ENCODE results near the gene CCDC88C. TPM values are rescaled to one million over a fixed set of nuclear protein-coding genes. Genes with fewer than 3 reads are reported as not detected.

CCDC88C gene
- total RNA-seq, 1 experiment from 2014 or later, result 29.8 TPM

- no peak overlapping the region for H3K4me3 ChIP-seq (ENCODE audit: low read depth, low read length)
- no peaks in the 10 kb centered on the region for H3K4me1 ChIP-seq
- H3K27me3 Mint-ChIP-seq (ENCODE audit: insufficient read depth, unreplicated experiment), result no peaks in the 10 kb centered on the region
- H3K36me3 ChIP-seq (ENCODE audit: control insufficient read depth, insufficient read depth, low read length), result no peaks in the 10 kb centered on the region
- intact Hi-C loops (cut with micrococcal nuclease; ENCODE audit: unreplicated experiment), result no loop called here
- H3K9me3 ChIP-seq, result no peaks in the 10 kb centered on the region
- no peak overlapping the region for H3K27ac Mint-ChIP-seq (ENCODE audit: unreplicated experiment)
- H3K9me3 Mint-ChIP-seq (ENCODE audit: unreplicated experiment), result no peaks in the 10 kb centered on the region
- H3K27me3 ChIP-seq (replicated peaks; ENCODE audit: control insufficient read depth, insufficient read depth, low read length), result no peaks in the 10 kb centered on the region
- H3K36me3 Mint-ChIP-seq (ENCODE audit: insufficient read depth, unreplicated experiment), result peaks cover 5% of the 10 kb centered on the region
- no peak overlapping the region for H3K4me3 Mint-ChIP-seq (ENCODE audit: unreplicated experiment)
- BruUV-seq (replicated peaks), result no TSS peak
- ChIA-PET POLR2A (no interaction called here), CTCF (no interaction called here)
- no peak for TF ChIP-seq CTCF (IDR thresholded peaks at IDR 0.05; ENCODE audit: insufficient read depth in 1 of 2, low read depth in 1 of 2, low read length in 1 of 2, severe bottlenecking in 1 of 2, unreplicated experiment in 1 of 2)
- DNase-seq, result no peak
- no peaks in the 10 kb centered on the region for H3K4me1 Mint-ChIP-seq (ENCODE audit: low read depth, unreplicated experiment)
Measured at GRCh38 chr14:91401751-91402150, 15.9 kb downstream of the CCDC88C start.

- Histone ChIP-seq H3K4me3 (ENCODE audit: low read depth, low read length) (no peak overlapping the region), H3K36me3 (ENCODE audit: control insufficient read depth, insufficient read depth, low read length) (no peaks in the 10 kb centered on the region), H3K27me3 (replicated peaks; ENCODE audit: control insufficient read depth, insufficient read depth, low read length) (no peaks in the 10 kb centered on the region), H3K4me1 (no peaks in the 10 kb centered on the region), H3K9me3 (no peaks in the 10 kb centered on the region)
- no peak for DNase-seq
- no peak for TF ChIP-seq CTCF (IDR thresholded peaks at IDR 0.05; ENCODE audit: insufficient read depth in 1 of 2, low read depth in 1 of 2, low read length in 1 of 2, severe bottlenecking in 1 of 2, unreplicated experiment in 1 of 2)
- H3K4me3 Mint-ChIP-seq (ENCODE audit: unreplicated experiment), result no peak overlapping the region
- peaks cover 5% of the 10 kb centered on the region for H3K36me3 Mint-ChIP-seq (ENCODE audit: insufficient read depth, unreplicated experiment)
- no peak overlapping the region for H3K27ac Mint-ChIP-seq (ENCODE audit: unreplicated experiment)
- intact Hi-C loops (cut with micrococcal nuclease; ENCODE audit: unreplicated experiment), result no loop called here
- POLR2A ChIA-PET, result no interaction called here
- no peaks in the 10 kb centered on the region for H3K9me3 Mint-ChIP-seq (ENCODE audit: unreplicated experiment)
- CTCF ChIA-PET, result no interaction called here
- H3K27me3 Mint-ChIP-seq (ENCODE audit: insufficient read depth, unreplicated experiment), result no peaks in the 10 kb centered on the region
- H3K4me1 Mint-ChIP-seq (ENCODE audit: low read depth, unreplicated experiment), result no peaks in the 10 kb centered on the region
- BruUV-seq (replicated peaks), result no TSS peak
Measured at GRCh38 chr14:91400696-91401095, 16.9 kb downstream of the CCDC88C start.

- Histone ChIP-seq H3K9me3 (no peaks in the 10 kb centered on the region), H3K4me1 (no peaks in the 10 kb centered on the region), H3K27me3 (replicated peaks; ENCODE audit: control insufficient read depth, insufficient read depth, low read length) (no peaks in the 10 kb centered on the region), H3K36me3 (ENCODE audit: control insufficient read depth, insufficient read depth, low read length) (no peaks in the 10 kb centered on the region), H3K4me3 (ENCODE audit: low read depth, low read length) (no peak overlapping the region)
- ChIA-PET CTCF (no interaction called here), POLR2A (no interaction called here)
- TF ChIP-seq CTCF (IDR thresholded peaks at IDR 0.05; ENCODE audit: insufficient read depth in 1 of 2, low read depth in 1 of 2, low read length in 1 of 2, severe bottlenecking in 1 of 2, unreplicated experiment in 1 of 2), result no peak
- Mint-ChIP-seq H3K36me3 (ENCODE audit: insufficient read depth, unreplicated experiment) (peaks cover 10% of the 10 kb centered on the region), H3K9me3 (ENCODE audit: unreplicated experiment) (no peaks in the 10 kb centered on the region), H3K27ac (ENCODE audit: unreplicated experiment) (no peak overlapping the region), H3K4me1 (ENCODE audit: low read depth, unreplicated experiment) (no peaks in the 10 kb centered on the region), H3K4me3 (ENCODE audit: unreplicated experiment) (no peak overlapping the region), H3K27me3 (ENCODE audit: insufficient read depth, unreplicated experiment) (no peaks in the 10 kb centered on the region)
- intact Hi-C loops (cut with micrococcal nuclease; ENCODE audit: unreplicated experiment), result no loop called here
- no TSS peak for BruUV-seq (replicated peaks)
- DNase-seq, result no peak
Measured at GRCh38 chr14:91399868-91400640, 17.6 kb downstream of the CCDC88C start.
